ENCODE data around the gene WASHC2C. TPM values are rescaled to one million over a fixed set of nuclear protein-coding genes. Genes with fewer than 3 reads are reported as not detected.
"Not testable (repeated sequence)": the region's sequence is repeated elsewhere in the genome, so short reads cannot be mapped to it uniquely, and the experiment has no call there.

The WASHC2C gene
- total and polyA plus RNA-seq, 4 donors: 10.4 to 57.2 (median 34.5) TPM

DNA sequence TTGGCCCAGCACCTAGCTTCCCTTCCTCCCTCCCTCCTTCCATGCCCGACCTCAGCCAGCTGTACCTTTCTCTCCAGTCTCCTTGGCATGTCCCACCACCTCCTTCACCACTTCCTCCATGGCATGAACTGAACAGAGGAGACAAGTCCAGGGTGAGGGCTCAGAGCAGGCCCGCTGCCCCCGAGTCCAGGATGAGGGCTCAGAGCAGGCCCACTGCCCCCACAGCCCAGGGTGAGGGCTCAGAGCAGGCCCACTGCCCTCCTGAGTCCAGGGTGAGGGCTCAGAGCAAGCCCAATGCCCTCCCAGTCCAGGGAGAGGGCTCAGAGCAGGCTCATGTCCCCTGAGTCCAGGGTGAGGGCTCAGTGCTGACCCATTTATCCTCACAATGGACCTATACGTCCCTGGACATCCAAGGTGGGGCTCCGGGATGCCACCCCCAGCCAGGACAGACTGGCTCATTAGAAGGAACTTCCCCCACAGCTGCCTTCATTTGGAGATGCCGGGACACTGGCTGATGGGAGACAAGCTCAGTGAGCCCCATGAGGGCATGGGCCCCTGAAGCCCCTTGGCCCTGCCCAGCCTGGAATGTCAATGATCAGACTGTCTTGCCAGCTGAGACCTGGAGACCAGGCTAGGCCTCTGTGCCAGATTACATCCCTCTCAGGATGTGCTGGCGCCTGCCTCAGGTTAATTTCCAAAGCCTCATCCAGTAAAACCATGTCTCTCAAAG lies 90.2 kb downstream of the WASHC2C start:
- ATAC-seq (ENCODE audit: low FRiP score): no peak
- Histone ChIP-seq H3K36me3 (ENCODE audit: control insufficient read depth in 1 of 2, insufficient read depth in 2 of 2, low read length in 1 of 2) (no peaks in the 10 kb centered on the region), H3K4me1 (ENCODE audit: control insufficient read depth in 1 of 2, insufficient read depth in 2 of 2, low read length in 2 of 2) (no peaks in the 10 kb centered on the region), H3K27ac (ENCODE audit: low read depth in 1 of 2, low read length in 2 of 2) (no peak overlapping the region), H3K27me3 (ENCODE audit: control insufficient read depth in 1 of 2, insufficient read depth in 2 of 2, low read length in 1 of 2) (no peaks in the 10 kb centered on the region), H3K4me3 (ENCODE audit: low read length in 2 of 2) (no peak overlapping the region), H3K9me3 (ENCODE audit: control insufficient read depth, low read length) (no peaks in the 10 kb centered on the region)
- 94 to 97% methylated on average over 7 of the region's 7 CpGs for WGBS, 2 donors
- intact Hi-C loops (cut with DNase I): no loop called here
- DNase-seq: no peak

DNA sequence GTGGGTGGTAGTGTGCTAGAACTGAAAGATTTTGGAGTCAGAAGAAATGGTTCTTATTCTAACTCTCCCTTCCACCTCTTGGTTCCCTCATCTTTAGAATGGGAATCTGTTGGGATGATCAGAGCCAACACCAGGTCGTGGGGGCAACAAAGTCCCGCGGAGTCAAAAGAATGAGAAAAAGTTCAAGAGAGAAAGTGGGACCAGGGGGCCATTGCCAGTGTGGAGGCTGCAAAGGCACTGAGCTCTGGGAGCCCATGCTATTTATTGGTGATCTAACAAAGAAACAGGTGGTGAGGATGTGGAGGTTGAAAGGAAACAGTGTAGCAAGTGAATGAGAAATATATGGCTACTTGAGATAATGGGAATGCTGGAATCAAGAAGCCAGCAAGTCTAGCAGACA lies 90.8 kb downstream of the WASHC2C start:
- intact Hi-C loops (cut with DNase I): no loop called here
- no peak overlapping the region for H3K27ac ChIP-seq (ENCODE audit: low read depth in 1 of 2, low read length in 2 of 2)
- 87 to 90% methylated on average over 3 of the region's 3 CpGs for WGBS, 2 donors
- H3K27me3 ChIP-seq (ENCODE audit: control insufficient read depth in 1 of 2, insufficient read depth in 2 of 2, low read length in 1 of 2): no peaks in the 10 kb centered on the region
- H3K9me3 ChIP-seq (ENCODE audit: control insufficient read depth, low read length): no peaks in the 10 kb centered on the region
- H3K4me3 ChIP-seq (ENCODE audit: low read length in 2 of 2): no peak overlapping the region
- H3K4me1 ChIP-seq (ENCODE audit: control insufficient read depth in 1 of 2, insufficient read depth in 2 of 2, low read length in 2 of 2): no peaks in the 10 kb centered on the region
- ATAC-seq (ENCODE audit: low FRiP score) (no peak), DNase-seq (no peak)
- no peaks in the 10 kb centered on the region for H3K36me3 ChIP-seq (ENCODE audit: control insufficient read depth in 1 of 2, insufficient read depth in 2 of 2, low read length in 1 of 2)

- intact Hi-C loops (cut with DNase I): no loop called here
- H3K4me3 ChIP-seq (ENCODE audit: low read length in 2 of 2): no peak overlapping the region
- H3K36me3 ChIP-seq (ENCODE audit: control insufficient read depth in 1 of 2, insufficient read depth in 2 of 2, low read length in 1 of 2): no peaks in the 10 kb centered on the region
- H3K9me3 ChIP-seq (ENCODE audit: control insufficient read depth, low read length): no peaks in the 10 kb centered on the region
- H3K27ac ChIP-seq (ENCODE audit: low read depth in 1 of 2, low read length in 2 of 2): no peak overlapping the region
- H3K4me1 ChIP-seq (ENCODE audit: control insufficient read depth in 1 of 2, insufficient read depth in 2 of 2, low read length in 2 of 2): no peaks in the 10 kb centered on the region
- ATAC-seq (ENCODE audit: low FRiP score) (no peak), DNase-seq (no peak)
- WGBS, 2 donors: 60 to 64% methylated on average over 9 of the region's 9 CpGs
- no peaks in the 10 kb centered on the region for H3K27me3 ChIP-seq (ENCODE audit: control insufficient read depth in 1 of 2, insufficient read depth in 2 of 2, low read length in 1 of 2)
Measured at GRCh38 chr10:45819552-45819951, 92.5 kb downstream of the WASHC2C start.

- intact Hi-C loops (cut with DNase I): not testable (repeated sequence)
- WGBS, 2 donors: 55 to 60% methylated on average over 6 of the region's 6 CpGs
Measured at GRCh38 chr10:45820107-45820830, 93.2 kb downstream of the WASHC2C start.

GRCh38 chr10:45822918-45823317 lies 95.9 kb downstream of the WASHC2C start:
- H3K9me3 ChIP-seq (ENCODE audit: control insufficient read depth, low read length); H3K36me3 ChIP-seq (ENCODE audit: control insufficient read depth in 1 of 2, insufficient read depth in 2 of 2, low read length in 1 of 2); intact Hi-C loops (cut with DNase I); H3K4me3 ChIP-seq (ENCODE audit: low read length in 2 of 2); ATAC-seq (ENCODE audit: low FRiP score); DNase-seq; H3K4me1 ChIP-seq (ENCODE audit: control insufficient read depth in 1 of 2, insufficient read depth in 2 of 2, low read length in 2 of 2); H3K27ac ChIP-seq (ENCODE audit: low read depth in 1 of 2, low read length in 2 of 2); H3K27me3 ChIP-seq (ENCODE audit: control insufficient read depth in 1 of 2, insufficient read depth in 2 of 2, low read length in 1 of 2): not testable (repeated sequence)
- WGBS, 2 donors: 76 to 88% methylated on average over 1 to 2 of the region's 2 CpGs

More at GRCh38 chr10:45820107-45820830, 93.2 kb downstream of the WASHC2C start:
- H3K27ac ChIP-seq (ENCODE audit: low read depth in 1 of 2, low read length in 2 of 2); ATAC-seq (ENCODE audit: low FRiP score); H3K27me3 ChIP-seq (ENCODE audit: control insufficient read depth in 1 of 2, insufficient read depth in 2 of 2, low read length in 1 of 2); H3K4me1 ChIP-seq (ENCODE audit: control insufficient read depth in 1 of 2, insufficient read depth in 2 of 2, low read length in 2 of 2); H3K36me3 ChIP-seq (ENCODE audit: control insufficient read depth in 1 of 2, insufficient read depth in 2 of 2, low read length in 1 of 2); DNase-seq; H3K9me3 ChIP-seq (ENCODE audit: control insufficient read depth, low read length); H3K4me3 ChIP-seq (ENCODE audit: low read length in 2 of 2): not testable (repeated sequence)

Other genes with a start within 250 kb of the WASHC2C start
- 10 to 100 TPM; 15.0 to 16.8 TPM for gene ZFAND4, start 54.5 kb upstream of the WASHC2C start, total RNA-seq
- gene ZFAND4, start 54.5 kb upstream of the WASHC2C start, polyA plus RNA-seq: 1 to 10 TPM; 4.2 to 5.4 TPM
- 10 to 100 TPM; 26.0 to 37.2 TPM for gene AGAP4, start 120.2 kb downstream of the WASHC2C start, total RNA-seq
- 10 to 100 TPM in 1 of 2 donors, 1 to 10 TPM in 1; 9.6 to 25.8 TPM for gene AGAP4, start 120.2 kb downstream of the WASHC2C start, polyA plus RNA-seq
- gene TIMM23, start 245.2 kb downstream of the WASHC2C start, total RNA-seq: 10 to 100 TPM; 32.2 to 32.8 TPM
- 10 to 100 TPM; 39.4 to 42.7 TPM for gene TIMM23, start 245.2 kb downstream of the WASHC2C start, polyA plus RNA-seq